NCI-H82 (cell line): Measurements from ENCODE around the gene CYP4A11.
"Not testable (repeated sequence)": the region's sequence is repeated elsewhere in the genome, so short reads cannot be mapped to it uniquely, and the experiment has no call there.

Experiments used
- DNase-seq: peaks from one replicate; lab custom pipeline; 2025; lab: John Stamatoyannopoulos, UW

The CYP4A11 gene, protein sequence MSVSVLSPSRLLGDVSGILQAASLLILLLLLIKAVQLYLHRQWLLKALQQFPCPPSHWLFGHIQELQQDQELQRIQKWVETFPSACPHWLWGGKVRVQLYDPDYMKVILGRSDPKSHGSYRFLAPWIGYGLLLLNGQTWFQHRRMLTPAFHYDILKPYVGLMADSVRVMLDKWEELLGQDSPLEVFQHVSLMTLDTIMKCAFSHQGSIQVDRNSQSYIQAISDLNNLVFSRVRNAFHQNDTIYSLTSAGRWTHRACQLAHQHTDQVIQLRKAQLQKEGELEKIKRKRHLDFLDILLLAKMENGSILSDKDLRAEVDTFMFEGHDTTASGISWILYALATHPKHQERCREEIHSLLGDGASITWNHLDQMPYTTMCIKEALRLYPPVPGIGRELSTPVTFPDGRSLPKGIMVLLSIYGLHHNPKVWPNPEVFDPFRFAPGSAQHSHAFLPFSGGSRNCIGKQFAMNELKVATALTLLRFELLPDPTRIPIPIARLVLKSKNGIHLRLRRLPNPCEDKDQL

DNA sequence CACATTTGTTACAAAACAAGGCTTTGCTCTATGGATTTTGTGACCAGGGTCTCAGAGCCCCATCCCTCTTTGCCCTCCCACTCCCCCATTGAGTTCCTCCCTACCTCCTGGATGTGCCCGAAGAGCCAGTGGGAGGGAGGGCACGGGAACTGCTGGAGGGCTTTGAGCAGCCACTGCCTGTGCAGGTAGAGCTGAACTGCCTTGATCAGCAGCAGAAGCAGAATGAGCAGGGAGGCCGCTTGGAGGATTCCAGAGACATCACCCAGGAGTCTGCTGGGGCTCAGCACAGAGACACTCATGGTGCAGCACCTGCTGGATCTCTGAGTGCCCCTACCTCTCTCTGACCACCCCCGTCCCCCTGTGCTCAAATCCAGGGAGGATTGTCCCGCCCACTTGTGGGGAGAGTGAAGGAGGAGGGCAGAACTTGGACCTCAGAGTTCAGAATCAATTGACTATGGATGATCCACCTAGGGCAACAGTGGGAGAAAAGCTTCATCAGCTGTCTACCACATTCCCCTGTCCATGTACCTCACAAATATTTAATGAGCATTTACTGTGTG lies at the start of gene CYP4A11:
CYP4A11 (minus strand) TSS at position 342 of the 560 bp plus-strand sequence; CDS start at position 299, 43 bp downstream.
- DNase-seq = no peak

DNA sequence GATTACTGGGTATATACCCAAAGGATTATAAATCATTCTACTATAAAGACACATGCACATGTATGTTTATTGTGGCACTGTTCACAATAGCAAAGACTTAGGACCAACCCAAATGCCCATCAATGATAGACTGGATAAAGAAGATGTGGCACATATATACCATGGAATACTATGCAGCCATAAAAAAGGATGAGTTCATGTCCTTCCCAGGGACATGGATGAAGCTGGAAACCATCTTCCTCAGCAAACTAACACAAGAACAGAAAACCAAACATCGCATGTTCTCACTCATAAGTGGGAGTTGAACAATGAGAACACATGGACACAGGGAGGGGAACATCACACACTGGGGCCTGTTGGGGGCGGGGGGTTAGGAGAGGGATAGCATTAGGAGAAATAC lies 49.3 kb upstream of the CYP4A11 start:
- DNase-seq = not testable (repeated sequence)

- DNase-seq = no peak
Measured at GRCh38 chr1:46983830-46984586, 42.7 kb upstream of the CYP4A11 start.

DNA sequence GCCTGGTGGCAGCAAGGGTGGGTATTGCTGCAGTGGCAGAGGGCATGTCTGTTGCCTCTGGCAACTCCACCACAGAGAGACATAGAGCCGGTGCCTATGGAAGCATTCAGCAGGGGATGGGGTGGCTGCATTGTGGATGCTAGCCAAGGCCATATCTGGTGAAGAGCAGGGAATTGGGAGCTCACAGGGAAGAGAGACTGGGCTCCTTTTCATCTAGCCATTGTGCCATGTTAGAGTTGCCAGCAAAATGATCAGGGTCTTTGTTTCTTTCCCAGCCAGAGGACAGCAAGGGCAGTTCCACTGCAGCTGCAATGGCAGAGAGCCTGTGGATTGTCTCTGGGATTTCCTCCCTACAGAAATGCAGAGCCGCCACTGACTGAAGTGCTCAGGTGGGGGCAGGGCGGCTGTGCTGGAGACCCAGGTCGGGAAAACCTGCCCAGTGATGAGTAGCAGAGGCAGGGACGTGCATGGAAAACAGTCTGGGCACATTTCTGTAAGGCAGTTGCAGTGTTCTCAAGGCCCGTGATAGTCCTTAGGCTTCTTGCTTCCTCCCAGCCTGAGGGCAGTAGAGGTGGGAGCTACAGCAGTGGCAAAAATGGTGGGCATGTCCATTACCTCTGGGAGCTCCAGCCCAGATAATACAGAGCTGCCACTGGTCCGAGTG lies 42.0 kb upstream of the CYP4A11 start:
- DNase-seq = no peak

DNA sequence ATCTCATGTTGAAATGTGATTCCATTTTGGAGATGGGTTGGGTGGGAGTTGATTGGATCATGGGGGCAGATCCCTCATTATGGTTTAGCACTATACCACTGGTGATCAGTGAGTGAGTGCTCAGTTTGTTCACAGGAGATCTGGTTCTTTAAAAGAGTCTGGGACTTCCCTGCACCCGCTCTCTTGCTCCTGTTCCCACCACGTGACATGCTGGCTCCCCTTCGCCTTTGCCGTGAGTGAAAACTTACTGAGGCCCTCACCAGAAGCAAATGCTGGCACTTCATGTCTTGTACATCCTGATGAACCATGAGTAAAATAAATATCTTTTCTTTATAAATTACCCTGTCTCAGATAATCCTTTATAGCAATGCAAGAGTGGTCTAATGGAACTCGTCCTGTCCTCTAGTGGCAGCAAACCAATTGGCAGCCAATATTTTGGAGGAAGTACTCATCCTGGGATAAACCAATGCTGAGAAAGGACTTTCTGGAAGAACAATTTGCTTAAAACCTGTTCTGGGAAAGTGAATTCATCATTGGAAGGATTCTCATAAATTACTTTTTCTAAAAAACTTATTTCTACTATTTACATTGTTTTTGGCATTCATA lies 27.8 kb upstream of the CYP4A11 start:
- DNase-seq = peak; percentile 20

DNA sequence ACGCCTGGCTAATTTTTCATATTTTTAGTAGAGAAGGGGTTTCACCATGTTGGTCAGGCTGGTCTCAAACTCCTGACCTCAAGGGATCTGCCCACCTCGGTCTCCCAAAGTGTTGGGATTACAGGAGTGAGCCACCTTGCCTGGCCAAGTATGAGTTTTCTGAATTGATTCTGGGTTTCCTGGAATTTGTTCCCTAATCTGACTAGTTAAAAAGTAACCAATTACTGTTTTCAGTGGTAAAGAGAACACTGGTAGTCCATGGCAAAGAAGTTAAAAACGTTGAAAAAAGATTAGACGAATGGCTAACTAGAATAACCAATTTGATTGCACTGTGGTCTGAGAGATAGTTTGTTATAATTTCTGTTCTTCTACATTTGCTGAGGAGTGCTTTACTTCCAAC lies 21.0 kb upstream of the CYP4A11 start:
- not testable (repeated sequence) for DNase-seq

GRCh38 chr1:46961066-46961758 lies 19.9 kb upstream of the CYP4A11 start:
- DNase-seq = no peak

DNA sequence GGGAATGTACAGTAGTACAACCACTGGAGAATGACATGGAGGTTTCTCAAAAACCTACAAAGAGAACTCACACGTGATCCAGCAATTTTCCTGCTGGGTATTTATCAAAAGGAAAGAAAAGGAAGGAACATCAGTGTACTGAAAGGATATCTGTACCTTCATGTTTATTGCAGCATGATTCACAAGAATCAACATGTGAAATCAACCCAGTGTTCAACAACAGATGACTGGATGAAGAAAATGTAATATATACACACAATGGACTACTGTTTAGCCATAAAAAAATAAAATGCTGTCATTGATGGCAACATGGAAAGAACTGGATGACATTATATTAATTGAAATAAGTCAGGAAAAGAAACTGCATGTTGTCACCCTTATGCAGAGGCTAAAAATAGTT lies 19.0 kb upstream of the CYP4A11 start:
- DNase-seq = no peak

GRCh38 chr1:46955116-46955515 lies 13.8 kb upstream of the CYP4A11 start:
- DNase-seq = not testable (repeated sequence)

- DNase-seq = not testable (repeated sequence)
Measured at GRCh38 chr1:46953847-46954246, 12.6 kb upstream of the CYP4A11 start.

DNA sequence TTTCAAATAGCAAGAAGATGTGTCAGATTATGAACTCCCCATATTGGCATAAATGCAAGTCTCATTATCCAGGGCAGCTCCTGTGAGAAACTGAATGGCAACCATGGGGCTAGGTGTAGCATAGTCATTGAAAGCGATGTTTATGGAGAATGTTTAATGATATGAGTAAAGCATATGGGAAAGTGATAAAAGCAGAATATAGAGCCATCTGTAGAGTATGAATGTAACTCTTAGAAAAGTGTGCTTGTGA lies 8.1 kb upstream of the CYP4A11 start:
- not testable (repeated sequence) for DNase-seq

DNA sequence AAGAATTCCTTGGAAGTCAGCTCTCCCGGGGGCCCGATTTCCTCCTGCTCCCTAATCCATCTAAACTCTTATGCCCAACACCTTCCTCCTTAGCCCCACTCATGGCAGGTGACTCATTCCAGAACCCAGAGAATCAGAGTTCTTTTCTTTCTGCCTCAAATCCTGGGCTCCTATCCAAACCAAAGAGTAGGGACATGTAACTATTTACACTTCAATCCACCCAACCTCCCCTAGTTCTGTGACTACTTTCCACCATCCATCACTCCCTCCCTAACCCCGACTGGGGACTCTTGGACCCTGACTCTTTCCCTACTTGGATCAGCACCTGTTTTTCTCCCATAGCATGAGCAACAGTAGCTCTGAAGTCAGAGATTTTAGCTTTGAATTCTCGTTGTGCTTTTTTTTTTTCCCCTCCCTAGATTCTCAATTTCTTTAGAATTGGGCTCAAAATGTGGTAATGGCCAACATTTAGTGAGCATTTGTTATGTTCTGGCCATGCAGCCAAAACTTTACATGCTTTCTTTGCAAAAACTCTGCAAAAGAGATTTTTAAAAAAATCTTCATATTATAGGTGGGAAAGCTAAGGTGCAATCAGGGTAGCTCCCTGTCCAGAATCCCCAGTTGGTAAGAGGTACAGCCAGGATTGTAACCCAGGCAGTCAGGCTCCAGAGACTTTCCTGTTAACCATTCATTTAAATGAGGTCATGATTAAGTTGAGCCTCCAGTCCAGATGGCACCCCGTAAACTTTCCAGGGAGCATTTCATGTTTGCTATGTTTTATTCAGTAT lies 7.5 kb upstream of the CYP4A11 start:
- DNase-seq = no peak

GRCh38 chr1:46947706-46948105 lies 6.4 kb upstream of the CYP4A11 start:
- DNase-seq = not testable (repeated sequence)

- no peak for DNase-seq
Measured at GRCh38 chr1:46942086-46942485, 810 bp upstream of the CYP4A11 start.

- DNase-seq = no peak
Measured at GRCh38 chr1:46940307-46940706, 969 bp downstream of the CYP4A11 start.

- no peak for DNase-seq
Measured at GRCh38 chr1:46937270-46937669, 4.0 kb downstream of the CYP4A11 start.

- DNase-seq = no peak
Measured at GRCh38 chr1:46936788-46937187, 4.5 kb downstream of the CYP4A11 start.

GRCh38 chr1:46934852-46935251 lies 6.4 kb downstream of the CYP4A11 start:
- DNase-seq = peak; percentile 19

- not testable (repeated sequence) for DNase-seq
Measured at GRCh38 chr1:46932020-46932419, 9.3 kb downstream of the CYP4A11 start.

- no peak for DNase-seq
Measured at GRCh38 chr1:46931151-46931550, 10.1 kb downstream of the CYP4A11 start.
